Panc1 (cell line): ENCODE data around the gene FOSB. TPM values are rescaled to one million over a fixed set of nuclear protein-coding genes. Genes with fewer than 3 reads are reported as not detected.

Experiments used
- ATAC-seq: fragments of 200-7000 bp; cut with Tn5 transposase; 2 replicates; pipeline ENCODE4 v1.9.1; 2020; ENCODE audit warnings: mild to moderate bottlenecking, moderate library complexity
- BruUV-seq: library from RNA; stranded (reverse); fragments of 400-500 nt; replicated peaks from 2 replicates; lab custom pipeline; 2021; lab: Mats Ljungman, UMichigan
- CTCF ChIA-PET: fragments of 300-600 bp; sonication (Branson Sonifier 250); formaldehyde crosslinking; loops from one replicate; lab custom pipeline; 2022; ENCODE audit warnings: antibody characterized with exemption; lab: Charles Lee
- POLR2A ChIA-PET: fragments of 300-600 bp; sonication (Branson Sonifier 250); formaldehyde crosslinking; loops from one replicate; lab custom pipeline; 2022; ENCODE audit warnings: antibody characterized with exemption; lab: Charles Lee
- DNase-seq: peaks from one replicate; pipeline ENCODE4 v3.0.0-alpha.2; 2010; ENCODE audit warnings: low read depth, low spot score
- H3K27ac ChIP-seq: 2 replicates; pipeline ENCODE4 v1.5.1; 2011; ENCODE audit warnings: mild to moderate bottlenecking, low read length, inconsistent platforms
- H3K27me3 ChIP-seq: fragments of 200-500 bp; sonication (Bioruptor generic); 2 replicates; pipeline ENCODE4 v1.6.0; 2014; ENCODE audit warnings: low read length, inconsistent platforms; ENCODE audit not compliant: control insufficient read depth, insufficient read depth
- H3K36me3 ChIP-seq: fragments of 200-500 bp; sonication (Bioruptor generic); 2 replicates; pipeline ENCODE4 v1.5.1; 2014; ENCODE audit warnings: inconsistent platforms, mild to moderate bottlenecking, low read length, moderate library complexity; ENCODE audit not compliant: control insufficient read depth, insufficient read depth
- H3K4me1 ChIP-seq: 2 replicates; pipeline ENCODE4 v1.5.1; 2011; ENCODE audit warnings: inconsistent platforms, mild to moderate bottlenecking, low read length, moderate library complexity; ENCODE audit not compliant: control insufficient read depth, insufficient read depth
- H3K4me3 ChIP-seq, 2 experiments: 2 replicates each; pipeline ENCODE4 v1.5.1; 2011 to 2012; ENCODE audit warnings: low read depth in 2 of 2, low read length in 2 of 2, mild to moderate bottlenecking in 2 of 2, inconsistent platforms in 1 of 2, moderate library complexity in 1 of 2
- H3K9me3 ChIP-seq: fragments of 200-500 bp; sonication (Bioruptor generic); 2 replicates; pipeline ENCODE4 v1.5.1; 2014; ENCODE audit warnings: low read depth, mild to moderate bottlenecking, inconsistent platforms, low read length, moderate library complexity; ENCODE audit not compliant: control insufficient read depth, insufficient read depth
- CTCF ChIP-seq: fragments of 450-650 bp; IDR thresholded peaks from 2 replicates; pipeline ENCODE4 v1.5.1; 2017; ENCODE audit warnings: mild to moderate bottlenecking
- POLR2AphosphoS5 ChIP-seq: IDR thresholded peaks from 2 replicates; pipeline ENCODE4 v1.6.1; 2012; ENCODE audit warnings: mild to moderate bottlenecking, low read depth, low read length, moderate library complexity
- REST ChIP-seq, 2 experiments: IDR thresholded peaks; 2 replicates each; pipeline ENCODE4 v1.6.1; 2011 to 2012; ENCODE audit warnings: low read depth in 2 of 2, control low read depth in 1 of 2, low read length in 1 of 2, mild to moderate bottlenecking in 1 of 2, moderate library complexity in 1 of 2; ENCODE audit not compliant: insufficient read depth in 1 of 2
- SIN3A ChIP-seq: IDR thresholded peaks from 2 replicates; pipeline ENCODE4 v1.6.1; 2012; ENCODE audit warnings: low read depth, mild to moderate bottlenecking, low read length, moderate library complexity, borderline replicate concordance; ENCODE audit not compliant: insufficient read depth
- TCF7L2 ChIP-seq: IDR thresholded peaks from 2 replicates; pipeline ENCODE4 v1.6.1; 2011; ENCODE audit warnings: mild to moderate bottlenecking, low read depth, low read length, inconsistent platforms
- in situ Hi-C: cut with HindIII; loops from 2 replicates; pipeline ENCODE4 v1.10.0; 2016; ENCODE audit warnings: low sequenced_read_pairs, low pct_unique_long_range_greater_than_20kb
- intact Hi-C: fragments of 100-400 bp; cut with micrococcal nuclease; formaldehyde crosslinking; loops from one replicate; pipeline ENCODE4 v1.10.0; 2022; ENCODE audit not compliant: unreplicated experiment
- total RNA-seq: library from RNA; stranded (reverse); gene quantifications from one replicate; pipeline ENCODE4 v1.2.1, GENCODE V29; 2021; ENCODE audit not compliant: unreplicated experiment

FOSB gene
- total RNA-seq, 1 experiment from 2014 or later, result 13.4 TPM

GRCh38 chr19:45501730-45502014 lies 33.9 kb downstream of the FOSB start:
- BruUV-seq, result no TSS peak
- Histone ChIP-seq H3K4me1 (no peaks in the 10 kb centered on the region), H3K27ac (no peak overlapping the region), H3K4me3 (no peak overlapping the region), H3K27me3 (no peaks in the 10 kb centered on the region), H3K9me3 (no peaks in the 10 kb centered on the region), H3K36me3 (no peaks in the 10 kb centered on the region)
- in situ Hi-C loops, result no loop called here
- no peak for DNase-seq
- intact Hi-C loops, result no loop called here
- ChIA-PET POLR2A (no interaction called here), CTCF (no interaction called here)
- TF ChIP-seq POLR2AphosphoS5 (no peak), REST (IDR thresholded peaks at IDR 0.05; ENCODE audit: insufficient read depth in 1 of 2, low read depth in 2 of 2, low read length in 1 of 2) (no peak), TCF7L2 (no peak), CTCF (no peak), SIN3A (no peak)
- ATAC-seq, result no peak

- TF ChIP-seq SIN3A, result no peak
- no peak for TF ChIP-seq TCF7L2
- TF ChIP-seq REST (IDR thresholded peaks at IDR 0.05; ENCODE audit: insufficient read depth in 1 of 2, low read depth in 2 of 2, low read length in 1 of 2), result no peak
- no peak for TF ChIP-seq CTCF
- no peak for TF ChIP-seq POLR2AphosphoS5
- H3K4me1 ChIP-seq, result no peaks in the 10 kb centered on the region
- in situ Hi-C loops, result no loop called here
These were observed 34.3 kb downstream of the FOSB start for GRCh38 chr19:45502111-45502510.

More at GRCh38 chr19:45502111-45502510, 34.3 kb downstream of the FOSB start:
- H3K9me3 ChIP-seq, result no peaks in the 10 kb centered on the region
- H3K4me3 ChIP-seq, result no peak overlapping the region
- no peaks in the 10 kb centered on the region for H3K27me3 ChIP-seq
- intact Hi-C loops, result no loop called here
- POLR2A ChIA-PET, result no interaction called here
- no peak overlapping the region for H3K27ac ChIP-seq
- CTCF ChIA-PET, result no interaction called here
- BruUV-seq, result no TSS peak
- no peaks in the 10 kb centered on the region for H3K36me3 ChIP-seq
- no peak for DNase-seq
- no peak for ATAC-seq
